Liver (tissue), 9 donors: ENCODE data around the gene ZNF749. TPM values are rescaled to one million over a fixed set of nuclear protein-coding genes. Genes with fewer than 3 reads are reported as not detected.
A peak's percentile ranks its signal among the peaks of the same experiment; 100 is the strongest.

ENCODE experiments used
- DNase-seq: peaks from one replicate; pipeline ENCODE4 v3.0.0-alpha.2; 2017; ENCODE audit warnings: low spot score
- H3K27ac ChIP-seq, 2 donors: one replicate each; pipeline ENCODE4 v1.7.0; 2013; ENCODE audit warnings: inconsistent platforms in 2 of 2, low read length in 2 of 2, control low read depth in 1 of 2, low read depth in 1 of 2, mild to moderate bottlenecking in 1 of 2
- H3K27me3 ChIP-seq, 4 donors: one replicate each; pipeline versions ENCODE4 v1.6.1 to v1.7.0; 2013; ENCODE audit warnings: low read length in 3 of 4, inconsistent platforms in 1 of 4, mild to moderate bottlenecking in 1 of 4, moderate library complexity in 1 of 4; ENCODE audit not compliant: control insufficient read depth in 4 of 4, insufficient read depth in 4 of 4
- H3K36me3 ChIP-seq, 4 donors: one replicate each; pipeline versions ENCODE4 v1.6.1 to v1.7.0; 2013; ENCODE audit warnings: low read length in 3 of 4, mild to moderate bottlenecking in 3 of 4, low read depth in 1 of 4, moderate library complexity in 1 of 4; ENCODE audit not compliant: control insufficient read depth in 4 of 4, insufficient read depth in 3 of 4
- H3K4me1 ChIP-seq, 4 donors: one replicate each; pipeline versions ENCODE4 v1.6.1 to v1.7.0; 2013; ENCODE audit warnings: low read length in 3 of 4, mild to moderate bottlenecking in 3 of 4, moderate library complexity in 1 of 4; ENCODE audit not compliant: control insufficient read depth in 4 of 4, insufficient read depth in 4 of 4
- H3K4me3 ChIP-seq, 3 donors: one replicate each; pipeline versions ENCODE4 v1.6.1 to v1.7.0; 2013; ENCODE audit warnings: low read length in 3 of 3, control low read depth in 1 of 3, low read depth in 1 of 3, mild to moderate bottlenecking in 1 of 3
- H3K9ac ChIP-seq, 2 donors: one replicate each; pipeline ENCODE4 v1.7.0; 2013; ENCODE audit warnings: low read length in 2 of 2, mild to moderate bottlenecking in 2 of 2, moderate library complexity in 2 of 2, control low read depth in 1 of 2, low read depth in 1 of 2
- H3K9me3 ChIP-seq, 4 donors: one replicate each; pipeline versions ENCODE4 v1.6.1 to v1.7.0; 2013; ENCODE audit warnings: low read length in 3 of 4; ENCODE audit not compliant: control insufficient read depth in 4 of 4
- ATF3 ChIP-seq: IDR thresholded peaks from 2 replicates; pipeline ENCODE4 v1.6.1; 2016; ENCODE audit warnings: antibody characterized with exemption
- EGR1 ChIP-seq, 2 donors: IDR thresholded peaks; 2 replicates each; pipeline ENCODE4 v1.6.1; 2016 to 2018; ENCODE audit warnings: antibody characterized with exemption in 2 of 2, low read depth in 2 of 2
- FOXA1 ChIP-seq: IDR thresholded peaks from 2 replicates; pipeline ENCODE4 v1.6.1; 2016; ENCODE audit warnings: antibody characterized with exemption
- FOXA2 ChIP-seq: IDR thresholded peaks from 2 replicates; pipeline ENCODE4 v1.6.1; 2016; ENCODE audit warnings: antibody characterized with exemption
- GABPA ChIP-seq, 2 donors: IDR thresholded peaks in 1 of 2; conservative IDR thresholded peaks in 1 of 2; 2 replicates each; pipeline ENCODE4 v1.6.1; 2016; ENCODE audit warnings: antibody characterized with exemption in 2 of 2, mild to moderate bottlenecking in 1 of 2, moderate library complexity in 1 of 2
- HNF4A ChIP-seq, 2 donors: conservative IDR thresholded peaks; 2 replicates each; pipeline ENCODE4 v1.6.1; 2016; ENCODE audit warnings: antibody characterized with exemption in 2 of 2, mild to moderate bottlenecking in 2 of 2
- HNF4G ChIP-seq: IDR thresholded peaks from 2 replicates; pipeline ENCODE4 v1.6.1; 2016; ENCODE audit warnings: antibody characterized with exemption
- JUND ChIP-seq, 2 donors: IDR thresholded peaks; 2 replicates each; pipeline ENCODE4 v1.6.1; 2016; ENCODE audit warnings: antibody characterized with exemption in 2 of 2
- NR2F2 ChIP-seq: IDR thresholded peaks from 2 replicates; pipeline ENCODE4 v1.6.1; 2016; ENCODE audit warnings: antibody characterized with exemption
- RAD21 ChIP-seq, 2 donors: IDR thresholded peaks; 2 replicates each; pipeline ENCODE4 v1.6.1; 2016; ENCODE audit warnings: antibody characterized with exemption in 2 of 2, mild to moderate bottlenecking in 2 of 2
- REST ChIP-seq: IDR thresholded peaks from 2 replicates; pipeline ENCODE4 v1.6.1; 2016; ENCODE audit warnings: antibody characterized with exemption, mild to moderate bottlenecking
- RXRA ChIP-seq, 2 donors: IDR thresholded peaks; 2 replicates each; pipeline ENCODE4 v1.6.1; 2017 to 2018; ENCODE audit warnings: antibody characterized with exemption in 2 of 2, mild to moderate bottlenecking in 1 of 2
- SP1 ChIP-seq: IDR thresholded peaks from 2 replicates; pipeline ENCODE4 v1.6.1; 2018; ENCODE audit warnings: antibody characterized with exemption, mild to moderate bottlenecking
- TAF1 ChIP-seq: conservative IDR thresholded peaks from 2 replicates; pipeline ENCODE4 v1.6.1; 2016; ENCODE audit warnings: antibody characterized with exemption, mild to moderate bottlenecking
- YY1 ChIP-seq: IDR thresholded peaks from 2 replicates; pipeline ENCODE4 v1.6.1; 2016; ENCODE audit warnings: antibody characterized with exemption, mild to moderate bottlenecking
- WGBS: extraction: QIAGEN DNeasy Blood & Tissue Kit; methylation state at CpG from one replicate; pipeline ENCODE4 v1.1.7; 2013; 5-methylcytosine and 5-hydroxymethylcytosine counted together
- polyA plus RNA-seq, 2 donors: library from polyadenylated mRNA; stranded (reverse) in 1 of 2; unstranded in 1 of 2; fragments of 200-250 nt in 1 of 2; fragments of >200 nt in 1 of 2; fragmentation: Nextera tagmentation in 1 of 2; extraction: Ambion mirVana in 1 of 2; gene quantifications; one replicate each; pipeline versions ENCODE4 v1.2.1 to v1.2.3, GENCODE V29; 2013 to 2015
- total RNA-seq, 2 donors: library from RNA; depleted of rRNA; stranded (reverse); fragments of >200 nt; gene quantifications; one replicate each; pipeline ENCODE4 v1.2.3, GENCODE V29; 2014
- TF ChIP-seq, protein P1 (sequence below): fragments of 150-350 bp; IDR thresholded peaks from 2 replicates; pipeline ENCODE4 v1.5.1; 2017; ENCODE audit warnings: improper control_type of control experiment, low read depth, low read length; ENCODE audit not compliant: missing input control
- TF ChIP-seq, protein P2 (sequence below): IDR thresholded peaks from 2 replicates; pipeline ENCODE4 v1.6.1; 2016; ENCODE audit warnings: antibody characterized with exemption
- TF ChIP-seq, protein P3 (sequence below): IDR thresholded peaks from 2 replicates; pipeline ENCODE4 v1.6.1; 2016; ENCODE audit warnings: antibody characterized with exemption
- donor health status: healthy.
- donor health status: healthy.
- donor health status: healthy.
- donor health status: healthy.
- donor health status: healthy.

Gene ZNF749
- total and polyA plus RNA-seq, 4 donors = 0.83 to 11.6 (median 5.7) TPM

GRCh38 chr19:57389194-57389729 lies 45.9 kb upstream of the ZNF749 start:
- H3K4me3 ChIP-seq = peak overlapping the region; percentile 64 to 98 (median 68)
- no peak for DNase-seq
- 58% methylated on average over 11 of the region's 11 CpGs for WGBS
- no peak overlapping the region for H3K9ac ChIP-seq
- H3K4me1 ChIP-seq = peaks cover 3 to 19% (median 11%) of the 10 kb centered on the region in 4 donors
- peaks cover 2 to 24% (median 17%) of the 10 kb centered on the region in 4 donors for H3K9me3 ChIP-seq
- TF ChIP-seq RAD21 (IDR thresholded peaks at IDR 0.05) (peak in 1 of 2 donors; percentile 6), JUND (IDR thresholded peaks at IDR 0.05) (no peak)
- H3K27me3 ChIP-seq = no peaks in the 10 kb centered on the region
- peak overlapping the region; percentile 72 to 76 for H3K27ac ChIP-seq
- H3K36me3 ChIP-seq = peaks cover 1 to 13% (median 8%) of the 10 kb centered on the region in 4 donors

- H3K4me1 ChIP-seq = peaks cover 3 to 19% (median 11%) of the 10 kb centered on the region in 4 donors
- peak within 1 kb of the TSS; percentile 64 to 98 (median 68) for H3K4me3 ChIP-seq
- peaks cover 1 to 17% (median 12%) of the 10 kb centered on the region in 4 donors for H3K36me3 ChIP-seq
- DNase-seq = peak; percentile 94
- WGBS = under 1% methylated on average over 50 of the region's 50 CpGs
- peak within 1 kb of the TSS; percentile 72 to 76 for H3K27ac ChIP-seq
- TF ChIP-seq, protein P1, sequence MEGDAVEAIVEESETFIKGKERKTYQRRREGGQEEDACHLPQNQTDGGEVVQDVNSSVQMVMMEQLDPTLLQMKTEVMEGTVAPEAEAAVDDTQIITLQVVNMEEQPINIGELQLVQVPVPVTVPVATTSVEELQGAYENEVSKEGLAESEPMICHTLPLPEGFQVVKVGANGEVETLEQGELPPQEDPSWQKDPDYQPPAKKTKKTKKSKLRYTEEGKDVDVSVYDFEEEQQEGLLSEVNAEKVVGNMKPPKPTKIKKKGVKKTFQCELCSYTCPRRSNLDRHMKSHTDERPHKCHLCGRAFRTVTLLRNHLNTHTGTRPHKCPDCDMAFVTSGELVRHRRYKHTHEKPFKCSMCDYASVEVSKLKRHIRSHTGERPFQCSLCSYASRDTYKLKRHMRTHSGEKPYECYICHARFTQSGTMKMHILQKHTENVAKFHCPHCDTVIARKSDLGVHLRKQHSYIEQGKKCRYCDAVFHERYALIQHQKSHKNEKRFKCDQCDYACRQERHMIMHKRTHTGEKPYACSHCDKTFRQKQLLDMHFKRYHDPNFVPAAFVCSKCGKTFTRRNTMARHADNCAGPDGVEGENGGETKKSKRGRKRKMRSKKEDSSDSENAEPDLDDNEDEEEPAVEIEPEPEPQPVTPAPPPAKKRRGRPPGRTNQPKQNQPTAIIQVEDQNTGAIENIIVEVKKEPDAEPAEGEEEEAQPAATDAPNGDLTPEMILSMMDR = no peak
- peak in 1 of 2 donors; percentile 26 for TF ChIP-seq RXRA (IDR thresholded peaks at IDR 0.05)
- TF ChIP-seq RAD21 (IDR thresholded peaks at IDR 0.05) = peak in 1 of 2 donors; percentile 50
- no peak for TF ChIP-seq ATF3
- peak; percentile 46 for TF ChIP-seq FOXA1
- TF ChIP-seq, protein P2, sequence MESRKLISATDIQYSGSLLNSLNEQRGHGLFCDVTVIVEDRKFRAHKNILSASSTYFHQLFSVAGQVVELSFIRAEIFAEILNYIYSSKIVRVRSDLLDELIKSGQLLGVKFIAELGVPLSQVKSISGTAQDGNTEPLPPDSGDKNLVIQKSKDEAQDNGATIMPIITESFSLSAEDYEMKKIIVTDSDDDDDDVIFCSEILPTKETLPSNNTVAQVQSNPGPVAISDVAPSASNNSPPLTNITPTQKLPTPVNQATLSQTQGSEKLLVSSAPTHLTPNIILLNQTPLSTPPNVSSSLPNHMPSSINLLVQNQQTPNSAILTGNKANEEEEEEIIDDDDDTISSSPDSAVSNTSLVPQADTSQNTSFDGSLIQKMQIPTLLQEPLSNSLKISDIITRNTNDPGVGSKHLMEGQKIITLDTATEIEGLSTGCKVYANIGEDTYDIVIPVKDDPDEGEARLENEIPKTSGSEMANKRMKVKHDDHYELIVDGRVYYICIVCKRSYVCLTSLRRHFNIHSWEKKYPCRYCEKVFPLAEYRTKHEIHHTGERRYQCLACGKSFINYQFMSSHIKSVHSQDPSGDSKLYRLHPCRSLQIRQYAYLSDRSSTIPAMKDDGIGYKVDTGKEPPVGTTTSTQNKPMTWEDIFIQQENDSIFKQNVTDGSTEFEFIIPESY = peak; percentile 97
- TF ChIP-seq JUND (IDR thresholded peaks at IDR 0.05) = peak; percentile 31 to 38
- no peak for TF ChIP-seq TAF1
- TF ChIP-seq SP1 = peak; percentile 43
- peak; percentile 74 to 97 for TF ChIP-seq GABPA (IDR thresholded peaks at IDR 0.05 in 1 of 2, conservative IDR thresholded peaks at IDR 0.05 in 1 of 2)
- TF ChIP-seq HNF4G = peak; percentile 44
- TF ChIP-seq NR2F2 = no peak
- TF ChIP-seq, protein P3, sequence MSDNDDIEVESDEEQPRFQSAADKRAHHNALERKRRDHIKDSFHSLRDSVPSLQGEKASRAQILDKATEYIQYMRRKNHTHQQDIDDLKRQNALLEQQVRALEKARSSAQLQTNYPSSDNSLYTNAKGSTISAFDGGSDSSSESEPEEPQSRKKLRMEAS = peak; percentile 71
- TF ChIP-seq FOXA2 = no peak
- peak; percentile 86 for TF ChIP-seq YY1
- peak in 1 of 2 donors; percentile 59 for TF ChIP-seq EGR1 (IDR thresholded peaks at IDR 0.05; ENCODE audit: low read depth in 2 of 2)
- peak; percentile 83 to 86 for TF ChIP-seq HNF4A (conservative IDR thresholded peaks at IDR 0.05)
- peak; percentile 13 for TF ChIP-seq REST
- peaks cover 2 to 24% (median 19%) of the 10 kb centered on the region in 4 donors for H3K9me3 ChIP-seq
- H3K9ac ChIP-seq = peak within 1 kb of the TSS; percentile 52 to 86
- H3K27me3 ChIP-seq = no peaks in the 10 kb centered on the region
These were observed 45.2 kb upstream of the ZNF749 start, which contains the start of gene ZNF548 for GRCh38 chr19:57389730-57390598. TSS of gene ZNF548 (plus strand) at chr19:57389854. CDS start at chr19:57390100, 246 bp downstream.
